H1 (cell line): Measurements from ENCODE around the gene RAMP1. TPM values are rescaled to one million over a fixed set of nuclear protein-coding genes. Genes with fewer than 3 reads are reported as not detected.

ENCODE experiments used
- CTCF ChIA-PET: fragments of 300-600 bp; sonication (Branson Sonifier 250); formaldehyde crosslinking; loops from one replicate; lab custom pipeline; 2021; ENCODE audit not compliant: partially characterized antibody; lab: Charles Lee
- POLR2A ChIA-PET: fragments of 300-600 bp; sonication (Branson Sonifier 250); formaldehyde crosslinking; loops from one replicate; lab custom pipeline; 2021; ENCODE audit warnings: inconsistent platforms; ENCODE audit not compliant: partially characterized antibody; lab: Charles Lee
- DNase-seq, 2 experiments: peaks; one replicate each; pipeline versions ENCODE4 v3.0.0 to v3.0.0-alpha.2; 2010 to 2022; ENCODE audit warnings: low spot score in 2 of 2, low read depth in 1 of 2, mixed read lengths in 1 of 2
- FAIRE-seq: peaks from 2 replicates; lab custom pipeline; 2011; peaks lifted over from hg19 to GRCh38; lab: Jason Lieb, UNC
- H2AFZ ChIP-seq: 2 replicates; pipeline ENCODE4 v1.8.1; 2012; ENCODE audit warnings: low read length, inconsistent platforms
- H2AK5ac ChIP-seq: 2 replicates; pipeline ENCODE4 v1.6.1; 2013; ENCODE audit warnings: low read depth, low read length
- H2BK120ac ChIP-seq: replicated peaks from 2 replicates; pipeline ENCODE3; 2013; ENCODE audit warnings: low read depth, low read length, inconsistent platforms
- H2BK12ac ChIP-seq: 2 replicates; pipeline ENCODE4 v1.6.1; 2013; ENCODE audit warnings: low read depth, low read length
- H2BK15ac ChIP-seq: 2 replicates; pipeline ENCODE4 v1.6.1; 2013; ENCODE audit warnings: low read length
- H2BK20ac ChIP-seq: 2 replicates; pipeline ENCODE4 v1.6.1; 2013; ENCODE audit warnings: low read length
- H2BK5ac ChIP-seq: 2 replicates; pipeline ENCODE4 v1.6.1; 2013; ENCODE audit warnings: low read depth, low read length
- H3K14ac ChIP-seq: 2 replicates; pipeline ENCODE4 v1.6.1; 2013; ENCODE audit warnings: inconsistent platforms; ENCODE audit not compliant: insufficient read length
- H3K18ac ChIP-seq: 2 replicates; pipeline ENCODE4 v1.6.1; 2013; ENCODE audit warnings: low read length; ENCODE audit errors: extremely low read depth
- H3K23ac ChIP-seq: 2 replicates; pipeline ENCODE4 v1.6.1; 2013; ENCODE audit warnings: inconsistent platforms; ENCODE audit not compliant: insufficient read length
- H3K23me2 ChIP-seq: 2 replicates; pipeline ENCODE4 v1.6.1; 2013; ENCODE audit warnings: low read depth, low read length
- H3K27ac ChIP-seq: 2 replicates; pipeline ENCODE4 v1.6.1; 2011; ENCODE audit warnings: low read depth, low read length, inconsistent platforms
- H3K27me3 ChIP-seq, 4 experiments: replicated peaks in 1 of 4; 1 replicate in 1 of 4; 2 replicates in 3 of 4; pipeline versions ENCODE4 v1.6.1 to v1.8.1; 2011 to 2013; ENCODE audit warnings: low read length in 3 of 4, mild to moderate bottlenecking in 3 of 4, inconsistent platforms in 2 of 4, mixed read lengths in 2 of 4, moderate library complexity in 1 of 4; ENCODE audit not compliant: control insufficient read depth in 3 of 4, insufficient read depth in 3 of 4; ENCODE audit errors: extremely low read depth in 1 of 4
- H3K36me3 ChIP-seq, 4 experiments: 2 replicates each; pipeline versions ENCODE4 v1.6.1 to v1.8.1; 2011 to 2013; ENCODE audit warnings: mild to moderate bottlenecking in 4 of 4, low read length in 3 of 4, moderate library complexity in 2 of 4, control low read depth in 1 of 4, inconsistent platforms in 1 of 4; ENCODE audit not compliant: insufficient read depth in 4 of 4, control insufficient read depth in 2 of 4
- H3K4ac ChIP-seq: replicated peaks from 2 replicates; pipeline ENCODE3; 2013; ENCODE audit warnings: low read length, low read depth, mixed read lengths, inconsistent platforms; ENCODE audit not compliant: insufficient read length
- H3K4me1 ChIP-seq, 4 experiments: replicated peaks in 1 of 4; 1 replicate in 1 of 4; 2 replicates in 3 of 4; pipeline versions ENCODE4 v1.6.1 to v1.8.1; 2011 to 2013; ENCODE audit warnings: low read length in 3 of 4, inconsistent platforms in 2 of 4, mixed read lengths in 1 of 4; ENCODE audit not compliant: insufficient read depth in 4 of 4, control insufficient read depth in 3 of 4
- H3K4me2 ChIP-seq, 2 experiments: 2 replicates each; pipeline versions ENCODE4 v1.6.1 to v1.8.1; 2011 to 2013; ENCODE audit warnings: low read depth in 2 of 2, low read length in 2 of 2, control low read depth in 1 of 2, inconsistent platforms in 1 of 2, mild to moderate bottlenecking in 1 of 2; ENCODE audit not compliant: insufficient read depth in 1 of 2
- H3K4me3 ChIP-seq, 4 experiments: fragments of 200-600, 300-600 bp in 1 of 4; sonication (generic), shearing (Covaris generic), sonication (Bioruptor Twin) in 1 of 4; 2 replicates each; pipeline versions ENCODE4 v1.5.1 to v1.8.1; 2011 to 2016; ENCODE audit warnings: low read length in 4 of 4, low read depth in 3 of 4, control low read depth in 2 of 4, inconsistent platforms in 2 of 4, mild to moderate bottlenecking in 2 of 4, mixed read lengths in 1 of 4, moderate library complexity in 1 of 4; ENCODE audit not compliant: insufficient read depth in 2 of 4; ENCODE audit errors: extremely low read depth in 1 of 4
- H3K56ac ChIP-seq: replicated peaks from 2 replicates; pipeline ENCODE3; 2013; ENCODE audit warnings: low read depth, mild to moderate bottlenecking, mixed read lengths, low read length, inconsistent platforms; ENCODE audit not compliant: insufficient read length
- H3K79me1 ChIP-seq: 2 replicates; pipeline ENCODE4 v1.6.1; 2013; ENCODE audit warnings: low read depth, low read length, control low read depth
- H3K79me2 ChIP-seq, 2 experiments: 2 replicates each; pipeline versions ENCODE4 v1.6.1 to v1.8.1; 2012 to 2013; ENCODE audit warnings: low read length in 2 of 2, mild to moderate bottlenecking in 2 of 2, inconsistent platforms in 1 of 2; ENCODE audit not compliant: insufficient read depth in 2 of 2, control insufficient read depth in 1 of 2
- H3K9ac ChIP-seq, 4 experiments: replicated peaks in 1 of 4; 1 replicate in 1 of 4; 2 replicates in 3 of 4; pipeline versions ENCODE4 v1.6.1 to v1.8.1; 2011 to 2013; ENCODE audit warnings: low read depth in 3 of 4, low read length in 3 of 4, control low read depth in 2 of 4, mild to moderate bottlenecking in 2 of 4, moderate library complexity in 2 of 4, inconsistent platforms in 1 of 4; ENCODE audit errors: extremely low read depth in 1 of 4
- H3K9me3 ChIP-seq, 2 experiments: 2 replicates each; pipeline versions ENCODE4 v1.6.1 to v1.8.1; 2012 to 2013; ENCODE audit warnings: mild to moderate bottlenecking in 2 of 2, moderate library complexity in 2 of 2, control low read depth in 1 of 2, inconsistent platforms in 1 of 2, low read depth in 1 of 2, low read length in 1 of 2, mixed read lengths in 1 of 2; ENCODE audit not compliant: insufficient read depth in 2 of 2
- H4K20me1 ChIP-seq, 2 experiments: replicated peaks in 1 of 2; 2 replicates each; pipeline versions ENCODE3 to v1.8.1; 2011 to 2013; ENCODE audit warnings: inconsistent platforms in 2 of 2, low read length in 2 of 2, mild to moderate bottlenecking in 1 of 2; ENCODE audit not compliant: insufficient read depth in 2 of 2, control insufficient read depth in 1 of 2
- H4K5ac ChIP-seq: 2 replicates; pipeline ENCODE4 v1.6.1; 2013; ENCODE audit warnings: low read length, low read depth, mixed read lengths, inconsistent platforms; ENCODE audit not compliant: insufficient read length
- H4K8ac ChIP-seq: 2 replicates; pipeline ENCODE4 v1.8.0; 2013; ENCODE audit warnings: mild to moderate bottlenecking, moderate library complexity, low read length, inconsistent platforms; ENCODE audit not compliant: insufficient read depth; ENCODE audit errors: extremely low read depth
- H4K91ac ChIP-seq: replicated peaks from 2 replicates; pipeline ENCODE3; 2013; ENCODE audit warnings: low read length, mixed read lengths, inconsistent platforms; ENCODE audit not compliant: insufficient read length
- BACH1 ChIP-seq: IDR thresholded peaks from 2 replicates; pipeline ENCODE4 v1.6.1; 2012; ENCODE audit warnings: low read length, improper control_type of control experiment
- KDM5A ChIP-seq: fragments of 200-600 bp; IDR thresholded peaks from 2 replicates; pipeline ENCODE4 v1.7.1; 2012; ENCODE audit warnings: mild to moderate bottlenecking, low read length, inconsistent platforms, mixed read lengths
- NANOG ChIP-seq: IDR thresholded peaks from 2 replicates; pipeline ENCODE4 v1.6.1; 2011; ENCODE audit warnings: low read length, low read depth, mild to moderate bottlenecking, inconsistent platforms; ENCODE audit not compliant: insufficient read depth, poor library complexity, severe bottlenecking
- TAF7 ChIP-seq: optimal IDR thresholded peaks from 2 replicates; pipeline ENCODE3; 2011; ENCODE audit warnings: low read depth, mild to moderate bottlenecking, inconsistent platforms, low read length, moderate library complexity, borderline replicate concordance
- WGBS, 2 experiments: shearing (Covaris generic) in 1 of 2; methylation state at CpG; one replicate each; pipeline versions ENCODE4 v1.1.6 to v1.1.7; 2013 to 2015; ENCODE audit warnings: low lambda C conversion rate in 2 of 2, mixed read lengths in 2 of 2, inconsistent platforms in 1 of 2, low coverage in 1 of 2, missing lambda C conversion rate in 1 of 2; ENCODE audit not compliant: insufficient replicate concordance in 2 of 2, insufficient coverage in 1 of 2, insufficient read length in 1 of 2; ENCODE audit errors: extremely low coverage in 1 of 2, missing lambda C conversion rate in 1 of 2; 5-methylcytosine and 5-hydroxymethylcytosine counted together
- polyA plus RNA-seq, 7 experiments: library from polyadenylated mRNA; depleted of rRNA in 3 of 7; stranded (reverse) in 5 of 7; unstranded in 2 of 7; fragments of >200 nt in 5 of 7; fragments of 200-250 nt in 2 of 7; gene quantifications; 1 replicate in 5 of 7; 2 replicates in 1 of 7; 4 replicates in 1 of 7; pipeline versions ENCODE4 v1.2.1 to v1.2.3, GENCODE V29; 2011 to 2013; ENCODE audit warnings: missing spikeins in 2 of 7, mixed read lengths in 2 of 7
- total RNA-seq: library from RNA; stranded (reverse); fragmentation: NEBNext Ultra II Directional; extraction: Animal tissue kit (Norgen Biotek cat#: 25700); gene quantifications from 2 replicates; pipeline ENCODE4 v1.2.1, GENCODE V29; 2021

The RAMP1 gene
- total and polyA plus RNA-seq, 2 of the 8 experiments (the other 6 are each of a cell fraction or from before 2014, with no cell fraction given) = 0.65 to 4.3 TPM

- Histone ChIP-seq H2BK120ac (no peak overlapping the region), H3K4me1 (peaks cover 0 to 7% (median 2%) of the 10 kb centered on the region in 4 experiments; a peak in 3 of 7 replicates), H2BK12ac (no peak overlapping the region), H3K4ac (no peak overlapping the region), H3K27me3 (peaks cover 0 to 3% (median 2%) of the 10 kb centered on the region in 4 experiments; a peak in 2 of 7 replicates), H3K79me2 (no peaks in the 10 kb centered on the region), H3K27ac (no peak overlapping the region), H4K5ac (no peak overlapping the region), H2AFZ (no peak overlapping the region), H4K91ac (no peak overlapping the region), H4K20me1 (no peaks in the 10 kb centered on the region), H3K23me2 (no peaks in the 10 kb centered on the region), H2BK5ac (no peak overlapping the region), H3K56ac (no peak overlapping the region), H3K4me3 (no peak overlapping the region), H3K4me2 (no peak overlapping the region), H2BK15ac (no peak overlapping the region), H3K79me1 (no peaks in the 10 kb centered on the region), H3K23ac (no peak overlapping the region), H3K9me3 (no peaks in the 10 kb centered on the region), H3K14ac (no peak overlapping the region), H3K18ac (no peak overlapping the region), H3K9ac (no peak overlapping the region), H3K36me3 (no peaks in the 10 kb centered on the region), H4K8ac (no peak overlapping the region), H2AK5ac (no peak overlapping the region), H2BK20ac (no peak overlapping the region)
- POLR2A ChIA-PET = no interaction called here
- 89% methylated on average over 13 of the region's 13 CpGs; no CpG with 5 or more reads in 1 of the 2 experiments for WGBS, 2 experiments
- TF ChIP-seq TAF7 = no peak
- TF ChIP-seq NANOG = no peak
- TF ChIP-seq BACH1 = no peak
- no peak for TF ChIP-seq KDM5A
- CTCF ChIA-PET = interaction anchor here (0.6 to 2.5 kb wide), 7 partner anchors 8 to 276 kb away, joined by 3 to 7 read pairs (median 4); no protein-coding TSS in a partner anchor
- FAIRE-seq = no peak
- DNase-seq = no peak
Measured at GRCh38 chr2:237866101-237866621, 6.7 kb downstream of the RAMP1 start.
